Renal cortex interstitium (tissue), 11 donors: Measurements from ENCODE around the gene UBE2H. TPM values are rescaled to one million over a fixed set of nuclear protein-coding genes. Genes with fewer than 3 reads are reported as not detected.

Experiments used
- DNase-seq, 11 donors: peaks; one replicate each; pipeline ENCODE4 v3.0.0-alpha.2; 2013; ENCODE audit warnings: low read depth in 9 of 11, low spot score in 4 of 11; ENCODE audit errors: extremely low read depth in 1 of 11
- polyA plus RNA-seq, 3 donors: library from polyadenylated mRNA; unstranded; fragments of 120-200 nt; gene quantifications; one replicate each; pipeline ENCODE4 v1.2.1, GENCODE V29; 2013; ENCODE audit not compliant: insufficient read length in 3 of 3

The UBE2H gene
- polyA plus RNA-seq, 3 donors = 110 to 126 (median 115) TPM

DNA sequence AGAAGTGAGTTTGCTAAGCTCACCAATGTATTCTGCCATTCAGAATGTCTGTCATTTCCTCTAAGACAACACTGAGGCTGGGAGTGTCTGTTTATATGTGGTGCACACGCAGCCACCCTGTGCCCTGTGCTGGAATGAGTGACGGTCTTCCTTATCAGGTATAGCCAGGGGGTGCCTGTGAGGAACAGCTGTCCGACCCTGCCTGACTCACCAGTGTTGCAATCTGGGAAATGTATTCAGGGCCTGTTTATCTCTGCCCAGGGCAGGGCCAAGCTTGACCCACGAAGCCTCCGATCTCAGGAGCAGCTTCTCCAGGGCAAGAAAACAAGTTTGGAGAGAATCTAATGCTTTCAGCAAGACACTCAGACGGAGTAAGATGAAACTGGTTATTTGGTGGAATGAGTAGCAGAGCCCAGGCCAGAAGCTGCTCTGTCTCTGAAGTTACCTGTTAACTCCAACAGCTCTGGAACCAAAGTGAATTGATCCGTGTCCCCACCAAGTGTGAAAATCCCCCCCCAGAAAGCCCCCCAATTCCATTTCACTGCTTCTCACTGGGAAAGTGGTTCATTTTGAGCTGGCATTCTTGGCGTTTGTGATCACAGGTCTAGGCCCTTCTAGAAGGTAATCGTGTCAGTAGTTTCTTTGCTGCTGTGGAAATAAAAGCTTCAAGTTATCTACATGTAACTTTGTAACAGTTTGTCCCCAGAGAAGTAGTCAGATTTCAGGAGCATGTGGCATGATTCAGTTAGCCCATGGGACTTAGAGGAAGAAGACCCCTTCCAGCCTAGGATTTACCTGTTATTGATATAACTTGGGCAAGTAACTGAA is 6.1 kb upstream of the UBE2H start:
- DNase-seq = no peak

DNA sequence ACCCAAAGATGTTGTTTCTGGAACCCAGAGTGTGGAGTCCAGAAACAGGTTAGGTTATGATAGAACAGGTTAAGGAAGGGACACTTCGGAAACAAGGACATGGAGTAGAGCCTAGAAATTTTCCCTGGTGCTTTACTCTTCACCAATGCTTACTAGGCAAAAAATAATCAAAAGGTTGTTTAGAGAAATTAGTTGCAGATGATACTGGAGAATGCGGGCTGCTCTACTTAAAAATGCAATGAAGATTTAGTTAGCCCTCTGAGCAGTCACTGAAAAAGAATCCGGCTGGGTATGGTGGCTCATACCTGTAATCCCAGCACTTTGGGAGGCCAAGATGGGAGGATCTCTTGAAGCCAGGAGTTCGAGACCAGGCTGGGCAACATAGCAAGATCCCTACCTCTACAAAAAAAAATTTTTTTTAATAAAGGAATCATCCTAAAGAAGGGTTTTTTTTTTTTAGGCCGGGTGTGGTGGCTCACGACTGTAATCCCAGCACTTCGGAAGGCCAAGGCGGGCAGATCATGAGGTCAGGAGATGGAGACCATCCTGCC is 3.3 kb upstream of the UBE2H start:
- DNase-seq = no peak

DNA sequence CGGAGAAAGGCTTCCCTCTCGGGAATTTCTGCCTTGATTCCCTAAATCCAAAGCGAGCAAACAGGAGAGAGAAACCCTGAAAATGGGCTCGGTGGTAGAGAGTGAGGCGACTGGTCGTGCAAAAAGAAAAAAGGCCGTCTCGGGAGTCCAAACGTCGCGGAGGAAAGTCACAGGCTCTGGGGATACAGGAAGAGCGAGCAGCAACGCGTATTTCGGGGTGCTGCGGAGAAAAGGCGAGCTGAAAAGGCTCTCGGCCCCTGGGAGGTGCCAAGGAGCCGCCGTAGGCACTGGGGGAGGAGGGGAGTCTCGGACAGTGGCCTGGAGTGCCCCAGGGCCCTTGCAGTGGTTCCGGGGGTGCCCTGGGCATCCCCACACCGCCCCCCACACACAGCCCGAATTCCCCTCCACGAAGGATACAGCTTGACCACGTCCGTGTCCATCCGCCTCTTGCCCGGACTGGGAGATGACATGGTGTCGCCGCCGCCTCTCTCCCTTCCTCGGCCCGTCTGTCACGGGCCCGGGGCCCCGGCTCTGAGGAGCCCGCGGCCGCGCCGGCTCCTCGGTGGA is 591 bp downstream of the UBE2H start:
- DNase-seq = peak in 1 of 11 donors; percentile 29

DNA sequence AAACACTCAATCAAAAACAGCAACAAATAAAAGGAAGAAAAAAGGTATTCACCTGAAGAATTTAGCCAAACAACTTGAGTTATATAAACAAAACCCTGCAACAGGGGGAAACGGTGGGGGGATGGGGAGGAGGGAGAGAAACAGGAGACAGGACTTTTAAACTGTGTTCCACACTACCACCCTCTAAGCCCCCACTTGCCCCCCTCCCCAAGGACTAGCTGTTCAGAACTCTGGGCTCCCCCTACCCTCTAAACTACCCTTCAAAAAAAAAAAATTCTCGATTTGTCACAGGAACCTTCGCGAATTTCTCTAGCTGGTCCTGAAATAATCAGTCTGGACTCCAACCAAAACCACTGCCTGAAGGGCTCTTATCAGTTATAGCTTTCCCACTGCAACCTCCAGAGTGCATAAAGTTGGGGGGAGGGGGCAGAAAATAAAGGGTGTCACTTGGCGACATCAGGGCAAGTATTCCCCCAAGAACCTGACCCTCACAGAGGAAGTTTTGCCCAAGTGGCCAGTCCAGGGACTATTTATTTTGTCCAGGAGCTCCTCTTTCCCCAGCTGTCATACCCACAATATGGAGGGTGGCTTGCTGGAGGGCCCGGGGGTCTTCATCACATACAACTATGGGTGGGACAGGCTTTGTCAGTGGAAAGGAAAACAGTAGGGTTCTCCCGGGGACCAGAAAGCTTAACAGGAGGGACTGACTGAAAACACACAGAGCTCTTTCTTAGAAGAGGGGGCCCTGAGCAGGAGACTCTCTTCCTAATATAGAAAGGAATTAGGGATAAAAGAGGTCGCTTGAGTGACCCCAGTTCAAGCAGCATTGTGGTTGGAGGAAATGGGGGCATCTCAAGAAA is 1.3 kb downstream of the UBE2H start:
- peak in 4 of 11 donors; percentile 22 to 42 (median 38) for DNase-seq

DNA sequence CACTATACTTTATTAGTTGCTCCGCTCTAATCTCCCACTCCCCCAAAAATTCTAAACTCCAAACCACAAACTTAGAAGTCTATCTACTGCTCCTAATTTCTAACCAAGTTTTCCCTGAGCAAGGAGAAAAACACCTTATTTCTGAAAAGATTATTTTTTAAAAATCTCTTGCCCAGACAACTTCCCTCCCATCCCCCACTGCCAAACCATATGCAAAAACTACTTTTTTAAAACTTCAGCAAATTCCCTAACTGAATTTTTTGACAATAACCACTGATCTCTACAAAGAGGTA is 1.9 kb downstream of the UBE2H start:
- DNase-seq = peak in 1 of 11 donors; percentile 10

DNA sequence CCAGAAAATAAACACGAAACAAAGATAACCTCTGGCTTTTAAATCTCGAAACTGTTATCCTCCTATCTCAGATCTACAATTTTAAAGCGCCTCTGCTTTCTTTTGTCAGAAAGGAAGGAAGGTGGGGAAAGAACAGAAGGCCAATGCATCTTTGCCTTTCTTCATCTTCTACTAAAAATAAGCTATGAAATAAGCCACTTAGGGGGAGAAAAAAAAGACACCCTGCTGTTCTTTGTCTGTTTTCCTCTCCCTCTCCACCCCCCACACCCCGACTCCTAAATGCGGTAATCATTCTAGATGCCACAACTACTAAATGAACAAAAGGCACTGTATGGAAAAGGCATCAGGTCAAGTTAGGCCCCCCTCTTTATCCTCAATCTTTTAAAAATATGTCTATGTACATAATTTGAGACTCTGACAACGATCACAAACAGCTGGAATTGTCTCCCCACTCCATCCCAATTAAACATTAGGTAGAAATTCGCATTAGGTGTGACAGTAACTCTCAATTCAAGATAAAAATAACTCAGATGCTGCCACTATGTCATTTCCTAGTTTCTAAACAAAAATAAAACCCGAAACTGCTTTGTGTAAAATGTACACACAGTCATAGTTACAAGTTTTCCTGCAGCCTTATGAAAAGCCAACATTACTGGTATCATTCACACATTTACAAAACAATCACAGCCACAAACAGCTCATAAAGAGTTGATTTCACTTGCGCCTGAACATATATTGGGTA is 2.4 kb downstream of the UBE2H start:
- DNase-seq = peak in 4 of 11 donors; percentile 22 to 36 (median 30)

DNA sequence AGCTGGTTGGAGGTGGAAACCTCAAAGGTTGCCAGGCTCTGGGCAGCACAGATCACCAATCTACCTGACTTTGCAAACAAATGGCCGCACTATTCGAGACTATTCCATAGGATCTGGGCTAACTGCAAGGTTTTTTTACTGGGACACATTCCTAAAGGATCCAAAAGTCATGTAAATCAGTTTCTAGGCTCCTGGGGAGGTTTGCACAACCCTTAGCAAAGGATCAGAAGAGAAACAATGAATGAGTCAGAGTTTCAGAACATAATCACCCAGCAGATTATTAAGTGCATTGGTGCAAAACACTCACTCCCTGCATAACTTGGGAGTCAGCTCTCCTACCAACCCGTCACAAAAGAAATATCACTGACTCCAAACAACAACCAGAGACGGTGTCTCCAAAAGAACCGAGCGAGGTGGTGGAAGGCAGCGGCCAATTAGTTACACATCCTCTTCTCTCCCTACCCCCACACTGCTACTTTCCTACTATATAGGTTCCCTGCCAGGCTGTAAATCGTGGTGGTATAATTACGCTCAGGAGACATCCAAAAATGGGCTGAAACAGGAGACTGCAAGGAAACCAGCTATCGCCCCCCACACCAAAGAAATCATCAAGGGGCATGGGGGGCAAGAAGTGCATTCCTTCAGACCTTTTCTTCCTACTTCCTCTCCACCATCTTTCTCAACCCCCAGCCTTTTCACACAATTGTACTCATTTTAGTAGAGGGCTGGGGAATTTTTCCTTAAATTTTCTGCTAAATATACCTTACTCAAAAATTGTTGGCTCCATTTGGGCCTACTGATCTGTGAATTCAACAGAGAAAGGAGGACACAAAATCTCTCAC is 3.2 kb downstream of the UBE2H start:
- peak in 9 of 11 donors; percentile 57 to 83 (median 76) for DNase-seq

DNA sequence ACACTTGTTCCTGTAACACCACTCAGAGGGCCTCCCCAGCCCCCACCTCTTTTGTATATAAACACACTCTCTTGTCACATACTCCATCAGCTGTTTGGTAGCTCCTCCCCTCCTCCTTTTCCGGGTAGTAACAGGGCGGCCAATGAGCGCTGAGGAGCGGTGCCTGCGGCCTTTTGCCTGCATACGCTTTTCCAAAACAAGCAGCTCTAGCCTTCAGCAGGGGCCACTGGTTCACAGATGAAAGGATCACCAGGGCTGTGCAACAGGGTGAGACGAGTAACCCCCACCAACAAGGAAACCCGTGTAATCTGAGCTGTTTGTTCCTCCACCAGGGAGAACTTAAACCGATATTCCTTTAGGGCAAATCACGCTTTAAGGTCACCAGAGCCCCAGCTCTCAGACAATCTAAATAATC is 3.9 kb downstream of the UBE2H start:
- peak in 10 of 11 donors; percentile 81 to 95 (median 90) for DNase-seq

DNA sequence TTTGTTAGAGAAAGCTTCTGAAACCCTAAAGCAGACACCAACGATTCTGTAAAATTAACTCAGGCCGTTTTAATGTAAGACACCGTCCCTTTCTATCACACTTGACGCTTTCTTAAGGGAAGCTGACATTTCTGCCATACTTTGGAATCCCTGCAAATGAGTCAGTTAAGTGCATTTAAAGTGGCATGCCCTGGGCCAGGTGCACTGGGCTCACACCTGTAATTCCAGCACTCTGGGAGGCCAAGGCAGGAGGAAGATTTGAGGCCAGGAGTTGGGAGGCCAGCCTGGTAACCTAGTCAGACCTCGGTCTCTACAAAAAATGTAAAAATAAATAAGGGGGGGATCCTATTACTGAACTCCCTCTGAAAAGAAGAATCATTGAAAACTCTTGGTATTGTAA is 4.4 kb downstream of the UBE2H start:
- no peak for DNase-seq

DNA sequence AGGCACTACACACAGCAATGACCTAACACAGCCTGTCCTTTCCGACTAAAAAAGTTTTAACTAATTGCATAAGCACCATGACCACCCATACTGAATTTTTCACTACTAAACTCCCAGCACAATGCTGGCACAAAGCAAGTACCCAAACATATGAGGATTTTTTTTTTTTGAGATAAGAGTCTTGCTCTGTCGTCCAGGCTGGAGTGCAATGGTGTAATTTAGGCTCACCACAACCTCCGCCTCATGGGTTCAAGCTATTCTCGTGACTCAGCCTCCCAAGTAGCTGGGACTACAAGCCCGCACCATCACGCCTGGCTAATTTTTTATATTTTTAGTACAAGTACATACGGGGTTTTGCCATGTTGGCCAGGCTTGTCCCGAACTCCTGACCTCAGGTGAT is 5.1 kb downstream of the UBE2H start:
- no peak for DNase-seq

DNA sequence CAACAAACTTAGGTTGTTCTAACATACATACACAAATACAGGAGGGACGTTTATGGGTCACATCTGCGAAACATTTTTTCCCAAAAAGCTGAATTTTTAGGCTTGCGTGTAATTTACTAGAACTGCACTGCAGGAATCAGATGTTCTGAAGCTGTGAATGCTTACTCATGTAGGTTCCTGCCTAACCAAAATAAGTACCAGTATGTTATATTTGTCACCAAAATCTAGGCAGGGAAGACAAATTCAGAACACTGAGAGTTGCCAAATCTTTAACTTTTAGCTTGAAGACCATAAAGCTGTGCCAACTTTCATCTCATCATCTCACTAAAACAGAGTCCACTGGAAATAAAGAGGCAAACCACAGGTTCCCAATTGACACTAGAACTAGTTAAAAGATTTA is 5.7 kb downstream of the UBE2H start:
- no peak for DNase-seq

DNA sequence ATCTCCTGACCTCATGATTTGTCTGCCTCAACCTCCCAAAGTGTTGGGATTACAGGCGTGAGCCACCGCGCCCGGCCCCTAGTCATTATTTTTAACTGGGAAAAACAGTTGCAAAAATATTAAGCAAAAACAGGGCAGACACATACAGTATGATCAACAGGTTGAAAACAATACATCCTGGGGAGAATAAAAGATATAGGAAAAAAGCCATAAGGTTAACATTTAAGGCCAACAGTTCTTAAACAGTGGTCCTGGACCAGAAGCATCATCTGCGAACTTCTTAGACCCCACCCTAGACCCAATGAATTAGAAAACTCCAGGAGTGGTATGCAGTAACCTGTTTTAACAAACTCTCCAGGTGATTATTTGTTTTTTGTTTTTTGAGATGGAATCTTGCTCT is 6.5 kb downstream of the UBE2H start:
- no peak for DNase-seq

DNA sequence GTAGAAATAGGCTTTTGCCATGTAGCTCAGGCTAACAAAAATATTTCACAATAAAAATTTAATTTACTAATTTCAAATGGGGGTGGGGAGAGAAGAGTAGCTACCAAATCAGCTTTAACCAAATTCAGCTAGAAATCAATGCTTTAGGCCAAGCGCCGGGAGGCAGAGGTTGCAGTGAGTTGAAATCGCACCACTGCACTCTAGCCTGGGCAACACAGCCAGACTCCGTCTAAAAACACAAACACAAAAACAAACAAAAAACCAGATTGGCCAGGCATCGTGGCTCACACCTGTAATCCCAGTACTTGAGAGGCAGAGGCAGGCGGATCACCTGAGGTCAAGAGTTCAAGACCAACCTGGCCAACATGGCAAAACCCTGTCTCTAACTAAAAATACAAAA is 9.4 kb downstream of the UBE2H start:
- DNase-seq = no peak

DNA sequence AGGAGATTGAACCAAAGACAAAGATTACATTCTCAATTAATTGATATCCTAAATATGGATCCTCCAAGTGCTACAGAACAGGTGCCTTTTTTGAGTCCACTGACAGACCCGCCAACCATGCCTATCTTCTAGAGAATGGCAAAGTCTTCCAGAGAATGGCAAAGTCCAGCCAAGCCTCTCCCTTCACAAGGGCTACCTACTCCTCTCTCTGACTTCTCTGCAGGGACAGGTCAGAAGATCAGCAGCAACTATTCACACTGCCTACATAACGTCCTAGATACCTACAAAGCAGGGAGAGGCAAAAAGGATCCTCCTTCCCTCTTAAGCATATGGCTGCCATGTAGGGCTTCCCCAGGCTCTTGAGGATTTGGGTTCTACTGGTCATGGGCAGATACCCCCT is 12.4 kb downstream of the UBE2H start:
- DNase-seq = no peak

DNA sequence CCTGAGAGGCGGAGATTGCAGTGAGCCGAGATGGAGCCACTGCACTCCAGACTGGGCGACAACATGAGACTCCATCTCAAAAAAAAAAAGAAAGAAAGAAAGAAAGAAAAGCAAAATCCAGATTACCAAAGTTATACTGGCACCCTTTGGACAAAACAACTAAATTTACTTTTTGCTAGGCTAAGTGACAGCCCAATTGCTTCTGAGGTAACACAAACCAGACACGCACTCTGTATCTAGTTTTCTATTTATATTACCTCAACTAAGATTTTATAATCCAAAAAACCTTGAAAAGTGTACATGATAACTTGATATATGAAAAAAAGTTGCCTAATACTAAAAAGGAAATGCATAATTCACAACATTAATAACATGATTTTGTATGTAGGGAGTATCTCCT is 12.9 kb downstream of the UBE2H start:
- no peak for DNase-seq

DNA sequence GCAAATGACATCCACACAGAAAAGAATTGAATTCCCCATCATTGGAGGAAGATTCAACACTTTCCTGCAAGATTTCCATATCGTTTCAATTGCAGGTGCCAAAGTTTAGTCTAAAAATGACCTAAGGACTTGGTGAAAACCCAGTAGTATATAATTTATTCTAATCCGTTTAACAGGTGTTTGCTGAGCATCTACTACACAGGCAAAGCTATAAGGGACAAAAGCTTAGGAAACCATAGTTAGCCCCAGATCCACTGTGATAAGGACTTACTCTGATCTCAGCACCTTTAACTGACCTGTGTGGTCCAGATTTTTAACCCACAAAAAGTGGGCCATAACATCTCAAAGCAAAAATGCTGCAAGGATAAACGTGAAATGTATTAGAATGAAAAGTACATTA is 19.1 kb downstream of the UBE2H start:
- no peak for DNase-seq

DNA sequence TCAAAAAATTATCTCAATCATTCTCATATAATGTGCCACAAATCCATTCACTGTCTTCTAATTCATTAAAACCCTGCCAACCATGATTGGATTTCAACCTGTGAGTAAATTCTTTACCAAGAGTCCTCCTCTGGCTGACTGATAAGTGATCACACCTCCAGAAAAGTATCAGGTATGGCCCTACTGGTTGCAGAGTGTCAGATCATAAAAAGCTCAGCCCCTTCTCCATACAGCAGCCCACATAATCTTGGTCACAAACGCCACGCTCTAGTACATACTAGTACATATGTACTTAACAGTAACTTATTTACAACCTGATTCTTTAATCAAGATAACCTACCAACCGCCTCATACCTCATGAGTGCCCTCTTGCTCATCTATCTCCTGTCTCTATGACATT is 26.1 kb downstream of the UBE2H start:
- DNase-seq = no peak

DNA sequence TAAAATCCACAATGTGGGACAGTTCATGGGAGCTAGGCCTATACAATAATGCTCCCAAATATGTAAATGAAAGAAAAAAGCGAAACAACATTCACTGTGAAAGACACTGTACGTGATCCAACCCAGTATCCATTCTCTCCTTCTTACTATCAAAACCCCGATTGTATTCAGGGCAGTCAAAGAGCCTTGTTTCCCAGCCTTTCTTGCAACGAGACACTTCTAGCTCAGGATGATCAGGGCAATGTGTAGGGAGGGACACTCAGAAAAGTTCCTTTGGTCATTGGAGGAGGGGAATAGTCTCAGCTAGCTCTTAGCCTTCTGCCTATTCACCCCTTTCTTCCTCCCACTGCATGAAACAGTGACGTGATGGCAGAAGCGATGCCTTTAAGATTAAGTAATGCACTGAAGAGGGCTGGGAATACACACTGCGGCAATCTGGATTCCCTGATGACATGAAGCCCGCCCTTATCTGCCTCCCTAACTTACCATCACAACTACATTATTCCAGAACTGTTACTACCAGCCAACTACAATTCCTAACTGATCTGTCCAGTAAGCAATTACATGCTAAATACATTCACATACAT is 27.3 kb downstream of the UBE2H start:
- no peak for DNase-seq
